GM19099 (cell line): Measurements from ENCODE around the gene CALY.

Source experiments
- POLR2A ChIP-seq: IDR thresholded peaks from 3 replicates; pipeline ENCODE4 v1.6.1; 2011; ENCODE audit warnings: low read depth; ENCODE audit not compliant: insufficient read length; ENCODE audit errors: extremely low read depth

CALY gene

GRCh38 chr10:133372507-133372906 lies 35.8 kb upstream of the CALY start:
- TF ChIP-seq POLR2A = no peak

DNA sequence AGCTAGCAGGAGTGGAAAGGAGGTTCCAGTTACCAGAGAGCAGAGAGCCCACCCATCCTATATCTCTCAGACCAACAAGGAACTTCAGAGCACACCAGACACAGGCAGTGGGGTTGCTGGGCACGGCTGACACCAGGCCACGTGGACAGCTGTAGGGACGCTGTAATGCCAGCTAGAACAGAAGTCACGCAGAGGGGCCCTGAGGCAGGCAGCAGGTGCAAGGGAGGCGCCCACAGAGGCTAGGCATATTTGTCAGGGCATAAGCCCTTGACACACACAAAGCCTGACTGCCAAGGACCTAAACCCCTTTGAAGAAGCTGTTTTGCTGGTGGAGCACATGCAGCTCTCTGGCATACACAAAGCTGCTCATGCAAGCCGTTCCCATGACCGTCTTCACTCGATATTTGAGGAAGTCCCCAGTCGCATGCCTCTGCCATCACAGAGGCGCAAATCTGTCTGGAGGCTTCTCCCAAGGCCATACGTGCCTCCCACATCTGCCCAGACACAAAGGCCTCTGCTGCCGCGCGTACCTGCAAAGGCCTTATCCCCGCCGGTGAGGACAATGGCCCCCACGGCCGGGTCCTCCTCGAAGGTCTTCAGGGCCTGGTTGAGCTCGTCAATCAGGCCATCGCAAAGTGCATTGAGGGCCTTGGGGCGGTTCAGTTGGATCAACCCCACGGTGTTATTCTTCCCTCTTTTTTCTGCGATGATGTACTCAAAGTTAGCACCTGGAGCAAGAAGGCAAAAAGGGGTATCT lies 33.5 kb upstream of the CALY start:
- TF ChIP-seq POLR2A = no peak

DNA sequence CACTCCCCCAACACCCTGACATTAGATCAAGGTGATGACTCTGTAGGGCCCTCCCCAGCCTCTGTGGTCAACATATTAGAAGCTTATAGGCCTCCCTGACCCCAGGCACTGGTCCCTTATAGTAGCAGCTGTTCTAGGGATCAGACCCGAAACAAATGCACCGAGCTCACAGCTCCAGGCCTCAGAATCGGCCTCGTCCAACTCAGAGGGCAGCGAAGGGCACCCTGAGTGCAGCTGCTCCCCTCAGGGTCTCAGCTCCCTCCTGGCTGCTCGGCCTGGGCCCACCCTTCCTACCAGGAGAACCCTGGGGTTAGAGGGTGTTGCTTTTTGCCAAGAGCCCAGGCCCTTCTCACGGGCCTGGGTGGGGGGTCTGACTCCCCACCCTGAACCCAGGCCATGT lies 31.5 kb upstream of the CALY start:
- no peak for TF ChIP-seq POLR2A

DNA sequence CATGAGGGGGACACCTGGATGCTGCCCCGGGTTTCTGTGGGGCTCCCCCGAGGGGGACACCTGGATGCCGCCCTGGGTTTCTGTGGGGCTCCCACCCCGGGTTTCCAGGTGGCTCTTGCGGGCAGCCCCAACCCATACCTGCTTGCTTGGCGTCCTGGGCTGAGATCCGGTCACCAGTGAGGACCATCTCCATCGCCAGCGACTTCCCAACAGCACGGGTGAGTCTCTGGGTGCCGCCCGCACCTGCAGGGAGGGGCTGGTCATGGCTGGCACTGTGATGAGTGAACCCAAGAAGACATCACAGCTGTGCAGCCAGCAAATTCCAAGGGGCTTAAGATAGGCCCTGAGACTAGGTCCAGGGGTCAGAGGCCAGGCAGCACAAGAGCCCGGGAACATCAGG lies 30.1 kb upstream of the CALY start:
- no peak for TF ChIP-seq POLR2A

GRCh38 chr10:133366130-133366478 lies 29.4 kb upstream of the CALY start:
- no peak for TF ChIP-seq POLR2A

DNA sequence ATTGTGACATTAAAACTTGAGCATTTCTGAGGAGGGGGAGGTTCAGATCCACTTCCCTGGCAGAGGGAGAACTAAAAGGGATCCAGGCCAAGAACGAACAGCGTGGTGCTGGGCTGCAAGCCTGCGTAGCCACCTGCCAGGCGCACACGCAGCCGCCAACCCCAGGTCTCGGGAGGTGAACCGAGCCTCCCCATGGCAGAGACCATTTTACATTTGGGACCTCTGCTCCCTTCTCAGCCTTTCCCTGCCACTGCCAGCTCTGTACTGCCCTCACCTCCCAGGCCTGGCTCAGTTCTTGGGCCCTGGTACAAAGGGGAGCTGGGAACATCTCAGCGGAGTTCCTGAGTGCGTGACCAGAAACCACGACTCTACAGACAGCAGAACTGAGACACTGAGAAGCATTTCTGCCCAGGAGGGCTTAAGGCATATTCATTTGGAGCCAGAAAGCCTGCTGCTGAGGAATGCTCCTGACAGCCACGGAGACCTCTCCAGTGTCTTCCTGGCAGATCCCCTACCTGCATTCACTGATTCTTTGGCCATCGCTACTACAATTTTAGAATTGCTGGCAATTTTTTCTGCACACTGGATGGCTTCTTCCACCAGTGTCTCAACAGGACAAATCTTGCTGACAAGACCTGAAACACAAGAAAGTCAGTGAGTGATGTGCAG lies 28.9 kb upstream of the CALY start:
- no peak for TF ChIP-seq POLR2A

DNA sequence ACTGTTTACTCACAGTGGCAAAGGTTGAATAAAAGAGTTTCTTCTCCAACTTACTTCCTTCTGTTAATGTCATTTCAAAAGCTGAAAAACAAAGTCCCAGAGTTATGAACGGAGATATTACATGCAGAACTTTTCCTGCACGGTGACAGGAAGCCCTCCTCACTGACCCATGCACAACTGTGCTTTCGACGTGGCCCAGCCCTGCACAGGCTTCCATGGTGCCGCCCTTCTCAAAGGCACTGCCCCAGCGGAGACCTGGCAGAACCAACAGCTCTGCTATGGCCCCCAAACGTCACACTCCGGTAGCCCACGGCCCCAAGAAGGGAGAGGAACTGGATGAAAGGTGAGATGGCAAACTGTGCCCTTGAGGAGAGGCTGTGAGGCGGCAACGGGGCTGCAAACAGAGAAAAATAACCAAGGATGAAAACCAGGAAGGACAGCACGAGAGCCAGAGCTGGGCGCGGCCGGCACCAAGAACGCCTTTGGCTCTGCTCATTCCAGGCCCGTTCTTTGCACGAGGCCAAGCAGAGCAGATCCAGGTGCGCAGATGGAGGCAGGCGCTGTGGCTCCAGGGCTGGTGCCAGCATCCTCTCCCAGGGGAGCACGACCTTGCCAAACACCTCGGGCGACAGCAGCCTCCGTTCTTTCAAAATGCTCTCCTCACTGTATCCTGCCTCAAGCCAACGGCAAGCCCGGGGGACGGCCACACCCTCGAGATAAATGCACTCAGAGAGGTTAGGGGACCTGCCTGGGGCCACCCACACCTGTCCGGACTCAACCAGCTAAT lies 28.1 kb upstream of the CALY start:
- TF ChIP-seq POLR2A = no peak

GRCh38 chr10:133362846-133363245 lies 26.1 kb upstream of the CALY start:
- no peak for TF ChIP-seq POLR2A

DNA sequence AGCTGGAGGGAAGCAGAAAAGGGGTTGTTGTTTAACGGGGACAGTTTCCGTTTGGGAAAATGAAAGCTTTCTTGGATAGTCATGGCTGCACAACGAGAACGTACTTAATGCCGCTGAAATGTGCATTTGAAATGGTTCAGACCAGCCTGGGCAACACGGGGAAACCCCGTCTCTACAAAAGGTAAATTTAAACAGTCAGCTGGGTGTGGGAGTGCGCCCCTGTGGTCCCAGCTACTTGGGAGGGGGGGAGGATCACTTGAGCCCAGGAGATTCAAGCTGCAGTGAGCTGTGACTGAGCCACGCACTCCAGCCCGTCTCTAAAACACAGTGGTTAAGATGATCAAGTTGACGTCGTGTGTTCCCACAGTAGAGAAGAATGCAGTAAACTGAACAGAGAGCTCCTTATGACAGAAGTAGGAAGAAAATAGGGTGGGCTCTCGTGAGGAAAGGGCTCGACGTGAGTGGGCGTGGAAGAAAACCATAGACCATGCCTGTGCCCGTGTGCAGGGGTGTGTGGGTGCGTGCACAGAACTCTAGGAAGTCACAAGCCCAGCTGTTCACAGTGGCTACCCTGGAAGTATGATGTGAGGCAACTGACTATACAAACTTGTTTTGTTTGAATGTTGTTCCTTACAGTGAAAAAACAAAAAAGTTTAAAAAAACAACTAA lies 25.2 kb upstream of the CALY start:
- no peak for TF ChIP-seq POLR2A

- TF ChIP-seq POLR2A = no peak
Observed at GRCh38 chr10:133361227-133361626, 24.5 kb upstream of the CALY start.

DNA sequence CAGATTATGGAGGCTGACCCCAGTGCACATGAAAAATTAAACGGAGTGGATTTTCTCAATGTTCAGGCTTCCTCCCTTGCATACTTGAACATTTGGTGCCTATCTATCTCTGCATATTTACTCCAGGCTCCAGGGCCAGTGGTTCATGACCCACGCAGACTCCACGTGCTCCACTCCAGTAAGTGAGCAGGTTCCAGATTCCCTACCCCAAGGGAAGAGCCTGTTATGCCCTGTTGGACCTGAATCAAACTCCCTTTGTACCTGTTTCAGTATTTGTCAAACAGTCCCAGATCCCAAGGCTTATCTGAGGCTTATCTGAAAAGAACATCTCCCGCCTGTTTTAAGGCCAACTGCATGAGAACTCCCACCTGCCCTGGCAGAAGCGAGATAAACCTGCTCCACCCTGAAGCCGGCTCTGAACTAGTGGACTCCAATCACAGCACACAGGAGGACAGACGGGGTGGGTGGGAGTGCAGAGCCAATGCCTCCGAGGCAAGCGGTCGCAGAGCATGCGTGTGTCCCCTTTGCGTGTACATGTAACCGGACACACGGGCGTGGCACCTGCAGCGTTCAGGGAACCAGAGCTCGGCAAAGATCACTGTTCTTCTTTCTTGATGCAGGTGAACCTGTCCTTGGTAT lies 23.4 kb upstream of the CALY start:
- TF ChIP-seq POLR2A = no peak

- TF ChIP-seq POLR2A = no peak
Observed at GRCh38 chr10:133359554-133359971, 22.9 kb upstream of the CALY start.

- TF ChIP-seq POLR2A = no peak
Observed at GRCh38 chr10:133358925-133359310, 22.2 kb upstream of the CALY start.

DNA sequence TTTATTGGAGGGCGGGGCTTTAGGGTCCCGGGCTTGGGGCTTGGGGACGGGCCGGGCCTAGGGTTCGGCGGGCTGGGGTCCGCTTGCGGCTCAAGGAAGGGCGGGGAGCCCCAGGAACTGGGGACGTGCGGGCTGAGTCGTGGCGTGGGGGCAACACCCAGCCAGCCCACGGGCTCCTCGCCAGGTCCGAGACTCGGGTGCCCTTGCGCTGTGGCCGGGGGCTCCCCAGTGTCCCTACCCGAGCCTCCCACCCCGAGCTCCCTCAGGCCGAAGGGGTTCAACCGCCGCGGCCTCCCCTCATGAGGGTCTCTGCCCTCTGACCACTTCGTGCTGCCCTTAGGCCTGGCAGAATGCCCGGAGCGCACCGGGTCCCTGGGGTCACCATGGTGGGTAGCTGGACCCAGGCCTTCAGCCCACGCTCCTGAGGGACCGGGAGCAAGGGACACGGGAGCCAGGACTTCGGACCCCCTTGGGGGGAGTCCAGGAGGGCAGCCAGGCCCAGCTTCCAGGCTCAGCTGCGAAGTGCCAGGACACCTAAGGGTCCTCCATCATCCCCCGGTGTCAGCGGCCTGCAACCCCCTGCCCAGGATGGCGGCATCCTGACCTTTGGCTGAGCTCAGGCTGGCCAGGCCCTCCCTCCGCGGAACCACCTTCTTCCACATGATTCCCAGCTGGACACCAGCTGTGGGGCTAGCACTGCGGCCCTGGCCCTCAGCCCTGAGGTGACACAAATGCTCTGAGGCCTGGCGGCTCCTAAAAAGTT lies 21.6 kb upstream of the CALY start:
- TF ChIP-seq POLR2A = no peak
